Activated T-cell treated with anti-CD3 and anti-CD28 coated beads for 4 hours (primary cell): ENCODE data around the gene CDC42.
"Not testable (repeated sequence)": the region's sequence is repeated elsewhere in the genome, so short reads cannot be mapped to it uniquely, and the experiment has no call there.

ENCODE experiments used
- DNase-seq: peaks from one replicate; pipeline ENCODE4 v3.0.0-alpha.2; 2020

The CDC42 gene

DNA sequence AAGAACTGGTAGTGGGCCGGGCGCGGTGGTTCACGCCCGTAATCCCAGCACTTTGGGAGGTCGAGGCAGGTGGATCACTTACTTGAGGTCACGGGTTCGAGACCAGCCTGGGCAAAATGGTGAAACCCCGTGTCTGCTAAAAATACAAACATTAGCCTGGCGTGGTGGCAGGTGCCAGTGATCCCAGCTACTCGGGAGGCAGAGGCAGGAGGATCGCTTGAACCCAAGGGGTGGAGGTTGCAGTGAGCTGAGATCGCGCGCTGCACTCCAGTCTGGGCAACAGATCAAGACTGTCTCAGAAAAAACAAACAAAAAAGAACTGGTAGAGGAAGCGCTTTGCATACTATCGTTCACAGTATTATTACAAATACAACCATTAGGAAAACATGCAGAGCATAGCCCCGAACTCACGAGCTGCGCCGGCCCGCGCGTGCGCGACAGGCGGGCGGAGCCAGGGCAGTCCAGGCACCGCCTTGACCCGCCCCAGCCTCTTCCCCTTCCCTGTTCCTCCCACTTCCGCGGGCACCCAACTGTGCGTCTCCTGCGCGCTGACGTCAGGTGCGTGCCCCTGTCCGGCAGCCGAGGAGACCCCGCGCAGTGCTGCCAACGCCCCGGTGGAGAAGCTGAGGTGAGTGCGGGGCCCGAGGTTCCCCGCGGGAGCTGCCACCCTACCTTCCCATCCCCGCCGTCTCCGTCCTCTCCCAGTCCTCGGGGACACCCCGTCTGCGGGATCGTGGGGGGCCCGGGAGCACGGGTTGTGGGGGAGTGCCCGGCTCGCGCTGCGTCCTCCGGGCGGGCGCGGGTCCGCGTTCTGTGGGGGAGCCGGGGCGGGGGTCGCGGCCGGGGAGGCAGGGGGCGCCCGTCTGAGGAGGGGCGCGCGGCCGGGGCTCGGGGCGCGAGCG is at the start of gene CDC42:
Gene CDC42 (plus strand): TSS at position 595 of the 902 bp plus-strand sequence. CDS start 25,770 bp downstream, outside the sequence.
- peak; percentile 97 for DNase-seq

DNA sequence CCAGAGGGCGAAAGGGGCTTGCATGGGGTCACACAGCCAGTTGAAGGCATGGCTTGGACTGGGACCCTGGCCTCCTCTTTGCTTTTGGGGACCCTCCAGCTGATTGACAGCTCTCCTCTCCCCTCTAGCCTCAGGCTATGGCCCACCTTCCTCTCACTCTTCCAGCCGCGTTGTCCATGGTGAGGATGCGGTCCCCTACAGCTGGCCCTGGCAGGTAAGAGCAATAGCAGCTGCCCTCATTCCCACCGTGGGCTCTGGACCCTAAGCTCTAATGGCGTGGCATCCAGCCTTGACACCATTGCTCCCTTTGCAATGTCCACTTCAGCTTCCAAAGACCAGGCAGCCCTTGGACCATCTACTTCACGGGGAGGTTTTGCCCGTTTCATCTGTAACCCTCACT is 49.6 kb upstream of the CDC42 start:
- DNase-seq: not testable (repeated sequence)

GRCh38 chr1:22003959-22004358 is 48.5 kb upstream of the CDC42 start:
- not testable (repeated sequence) for DNase-seq

GRCh38 chr1:22005261-22006149 is 47.0 kb upstream of the CDC42 start:
- not testable (repeated sequence) for DNase-seq

- not testable (repeated sequence) for DNase-seq
These were observed 45.8 kb upstream of the CDC42 start for GRCh38 chr1:22006736-22007135.

DNA sequence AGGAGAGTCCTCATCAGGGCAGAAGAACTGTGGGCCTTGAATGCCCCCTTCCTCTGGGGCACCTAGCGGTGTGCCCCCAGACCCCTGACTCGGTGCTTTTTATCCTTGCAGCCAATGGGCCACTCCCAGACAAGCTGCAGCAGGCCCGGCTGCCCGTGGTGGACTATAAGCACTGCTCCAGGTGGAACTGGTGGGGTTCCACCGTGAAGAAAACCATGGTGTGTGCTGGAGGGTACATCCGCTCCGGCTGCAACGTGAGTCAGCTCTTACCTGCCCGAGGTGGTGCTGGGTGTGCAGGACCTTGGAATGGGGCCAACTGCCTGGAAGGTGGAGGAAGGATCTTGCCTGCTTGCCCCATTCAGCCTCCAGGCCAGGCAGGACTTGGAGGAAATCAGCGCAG is 45.2 kb upstream of the CDC42 start:
- DNase-seq: not testable (repeated sequence)

DNA sequence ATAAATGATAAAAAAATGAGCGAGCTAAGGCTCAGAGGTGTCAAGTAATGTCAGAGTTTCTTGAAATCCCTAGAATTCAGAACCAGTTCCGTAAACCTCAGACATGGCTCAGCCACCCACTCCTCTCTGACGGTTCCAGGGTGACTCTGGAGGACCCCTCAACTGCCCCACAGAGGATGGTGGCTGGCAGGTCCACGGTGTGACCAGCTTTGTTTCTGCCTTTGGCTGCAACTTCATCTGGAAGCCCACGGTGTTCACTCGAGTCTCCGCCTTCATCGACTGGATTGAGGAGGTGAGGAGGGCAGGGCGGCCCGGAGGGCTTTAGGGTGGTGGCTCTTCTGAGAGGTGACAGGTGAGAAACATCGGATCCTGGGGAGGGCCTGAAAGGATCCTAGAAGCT is 42.9 kb upstream of the CDC42 start:
- not testable (repeated sequence) for DNase-seq

- not testable (repeated sequence) for DNase-seq
These were observed 39.8 kb upstream of the CDC42 start for GRCh38 chr1:22012752-22013151.

GRCh38 chr1:22014575-22015206 is 37.8 kb upstream of the CDC42 start:
- DNase-seq: not testable (repeated sequence)

- DNase-seq: peak; percentile 57
These were observed 33.6 kb upstream of the CDC42 start for GRCh38 chr1:22018583-22019559.

GRCh38 chr1:22021061-22021460 is 31.4 kb upstream of the CDC42 start:
- no peak for DNase-seq

DNA sequence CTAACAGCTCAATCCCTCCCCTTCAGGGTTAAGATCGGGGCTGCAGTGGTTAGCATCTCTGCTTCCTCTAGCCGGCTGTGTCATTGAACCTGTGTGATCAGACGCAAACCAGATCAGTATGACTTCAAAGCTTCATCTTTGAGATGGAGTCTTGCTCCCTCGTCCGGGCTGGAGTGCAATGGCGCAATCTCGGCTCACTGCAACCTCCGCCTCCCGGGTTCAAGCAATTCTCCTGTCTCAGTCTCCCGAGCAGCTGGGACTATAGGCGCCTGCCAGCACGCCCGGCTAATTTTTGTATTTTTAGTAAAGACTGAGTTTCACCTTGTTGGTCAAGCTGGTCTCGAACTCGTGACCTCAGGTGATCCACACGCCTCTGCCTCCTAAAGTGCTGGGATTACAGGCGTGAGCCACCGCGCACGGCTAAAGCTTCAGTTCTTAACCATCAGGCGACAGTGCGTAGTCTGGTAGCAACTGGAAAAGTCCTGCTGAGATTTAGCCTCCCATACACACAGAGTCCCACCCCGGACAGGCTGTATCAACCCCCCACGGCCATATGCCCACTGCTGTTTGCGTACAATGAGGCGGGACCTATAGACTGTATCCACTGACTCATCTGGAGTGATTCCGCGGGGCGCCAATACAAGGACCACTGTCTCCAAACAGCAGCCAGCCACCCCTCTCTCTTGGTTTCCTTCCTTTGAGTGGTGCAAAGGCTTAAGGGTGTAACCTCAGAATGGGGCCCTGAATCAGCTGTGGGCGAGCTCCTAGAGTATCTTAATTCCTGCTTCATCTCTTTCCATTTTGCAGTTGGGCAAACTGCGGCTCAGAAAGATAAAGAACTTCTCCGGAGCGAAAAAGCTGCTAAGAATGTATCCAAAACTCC is 27.8 kb upstream of the CDC42 start:
- DNase-seq: peak; percentile 45

GRCh38 chr1:22025368-22026155 is 26.9 kb upstream of the CDC42 start:
- DNase-seq: peak; percentile 86

DNA sequence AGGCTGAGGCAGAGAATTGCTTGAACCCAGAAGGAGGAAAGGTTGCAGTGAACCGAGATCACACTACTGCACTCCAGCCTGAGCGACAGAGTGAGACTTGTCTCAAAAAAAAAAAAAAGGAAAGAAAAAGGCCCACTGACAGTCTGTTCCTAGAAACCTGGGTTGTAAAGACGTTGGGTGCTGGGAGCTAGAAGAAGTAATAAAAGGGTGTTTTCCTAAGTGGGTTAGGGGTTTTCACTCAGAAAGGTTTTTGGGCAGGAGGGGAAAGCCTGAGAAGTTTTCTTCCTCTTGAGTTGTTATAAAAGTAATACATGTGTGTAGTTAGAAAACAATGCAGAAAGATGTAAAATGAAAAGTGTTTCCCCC is 25.6 kb upstream of the CDC42 start:
- DNase-seq: no peak

- no peak for DNase-seq
These were observed 22.5 kb upstream of the CDC42 start for GRCh38 chr1:22030057-22030456.

DNA sequence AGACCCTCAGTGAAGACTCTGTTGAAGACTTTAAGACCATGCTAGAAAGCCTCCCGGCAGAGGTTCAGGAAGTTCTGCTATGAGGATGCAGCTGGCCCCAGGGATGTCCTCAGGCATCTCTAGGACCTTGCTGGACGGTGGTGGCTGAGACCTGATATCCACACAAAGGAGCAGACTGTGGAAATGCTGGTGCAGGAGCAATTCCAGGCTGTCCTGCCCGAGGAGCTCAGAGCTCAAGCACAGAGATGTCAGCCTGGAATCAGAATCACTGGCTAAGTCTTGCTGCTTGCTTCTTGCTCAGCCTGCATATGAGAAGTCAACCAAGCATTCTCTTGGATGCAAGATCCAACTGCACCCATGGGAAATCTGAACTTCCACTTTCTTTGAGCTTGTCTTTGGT is 22.0 kb upstream of the CDC42 start:
- no peak for DNase-seq

- no peak for DNase-seq
These were observed 21.1 kb upstream of the CDC42 start for GRCh38 chr1:22031214-22031962.

DNA sequence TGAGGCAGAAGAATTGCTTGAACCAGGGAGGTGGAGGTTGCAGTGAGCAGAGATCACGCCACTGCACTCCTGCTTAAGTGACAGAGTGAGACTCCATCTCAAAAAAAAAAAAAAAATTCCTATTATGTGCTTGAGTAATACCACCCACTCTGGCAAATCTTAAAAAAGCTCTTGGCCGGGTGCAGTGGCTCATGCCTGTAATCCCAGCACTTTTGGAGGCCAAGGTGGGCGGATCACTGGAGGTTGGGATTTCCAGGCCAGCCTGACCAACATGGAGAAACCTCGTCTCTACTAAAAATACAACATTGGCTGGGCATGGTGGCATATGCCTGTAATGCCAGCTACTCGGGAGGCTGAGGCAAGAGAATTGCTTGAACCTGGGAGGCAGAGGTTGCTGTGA is 17.7 kb upstream of the CDC42 start:
- DNase-seq: not testable (repeated sequence)

DNA sequence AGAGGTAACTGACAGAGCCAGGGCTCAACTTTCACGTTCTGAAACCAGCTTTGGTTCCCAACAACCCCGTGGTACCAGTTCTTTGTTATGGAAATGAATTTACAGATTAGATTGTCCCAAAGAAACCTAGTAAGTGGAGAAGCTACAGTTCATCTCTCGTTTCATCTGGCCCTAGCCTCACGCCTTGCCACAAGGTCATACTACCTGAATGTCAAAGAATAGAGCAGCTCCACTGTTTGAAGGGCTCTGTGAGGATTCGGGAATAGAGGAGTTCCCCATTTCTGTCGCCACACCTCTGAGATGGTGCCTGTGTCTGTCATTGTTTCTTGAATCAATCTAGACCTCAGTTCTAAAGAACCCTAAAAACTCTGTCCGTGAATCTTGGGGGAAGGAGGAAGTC is 15.0 kb upstream of the CDC42 start:
- no peak for DNase-seq
